Neural cell (in vitro differentiated cells): ENCODE results near the gene NSF. TPM values are rescaled to one million over a fixed set of nuclear protein-coding genes. Genes with fewer than 3 reads are reported as not detected.

ENCODE experiments used
- H2AFZ ChIP-seq: fragments of 200-600, 300-800 bp; sonication (generic), shearing (Covaris generic); 2 replicates; pipeline ENCODE4 v1.6.0; 2014; ENCODE audit warnings: low read depth, mild to moderate bottlenecking, antibody characterized with exemption, low read length, moderate library complexity
- H3F3A ChIP-seq: fragments of 200-600 bp; shearing (Covaris generic); 2 replicates; pipeline ENCODE4 v1.6.1; 2016; ENCODE audit warnings: mild to moderate bottlenecking, moderate library complexity, mixed read lengths, antibody characterized with exemption, low read length; ENCODE audit not compliant: insufficient read depth, poor library complexity, severe bottlenecking
- H3K27ac ChIP-seq: fragments of 200-600, 300-800 bp; sonication (generic), shearing (Covaris generic); 2 replicates; pipeline ENCODE4 v1.5.1; 2014; ENCODE audit warnings: mild to moderate bottlenecking, low read length, moderate library complexity
- H3K27me3 ChIP-seq: fragments of 300-800, 200-600 bp; sonication (generic), shearing (Covaris generic); 2 replicates; pipeline ENCODE4 v1.6.0; 2014; ENCODE audit warnings: mild to moderate bottlenecking, low read depth, low read length, moderate library complexity; ENCODE audit not compliant: insufficient read depth
- H3K36me3 ChIP-seq: fragments of 300-800, 200-600 bp; sonication (generic), shearing (Covaris generic); 2 replicates; pipeline ENCODE4 v1.5.1; 2014; ENCODE audit warnings: mild to moderate bottlenecking, antibody characterized with exemption, low read length, moderate library complexity; ENCODE audit not compliant: insufficient read depth
- H3K4me2 ChIP-seq: fragments of 300-800, 200-600 bp; sonication (generic), shearing (Covaris generic); 2 replicates; pipeline ENCODE4 v1.6.0; 2014; ENCODE audit warnings: mild to moderate bottlenecking, low read length
- H3K4me3 ChIP-seq: fragments of 300-800, 200-600 bp; sonication (generic), shearing (Covaris generic); 2 replicates; pipeline ENCODE4 v1.5.1; 2014; ENCODE audit warnings: mild to moderate bottlenecking, low read length, moderate library complexity
- H3K79me2 ChIP-seq: fragments of 200-600 bp; shearing (Covaris generic); replicated peaks from 2 replicates; pipeline ENCODE4 v1.6.0; 2014; ENCODE audit warnings: mild to moderate bottlenecking, low read length, moderate library complexity; ENCODE audit not compliant: insufficient read depth
- H3K9ac ChIP-seq: fragments of 300-800, 200-600 bp; sonication (generic), shearing (Covaris generic); 2 replicates; pipeline ENCODE4 v1.6.1; 2016; ENCODE audit warnings: mild to moderate bottlenecking, low read length, mixed read lengths
- H3K9me2 ChIP-seq: fragments of 200-600 bp; shearing (Covaris generic); 2 replicates; pipeline ENCODE4 v1.6.1; 2016; ENCODE audit warnings: mild to moderate bottlenecking, low read length, mixed read lengths; ENCODE audit not compliant: insufficient read depth
- H3K9me3 ChIP-seq: fragments of 200-600, 300-800 bp; sonication (generic), shearing (Covaris generic); 2 replicates; pipeline ENCODE4 v1.6.1; 2016; ENCODE audit warnings: mild to moderate bottlenecking, mixed run types, low read length, moderate library complexity, mixed read lengths
- H4K20me1 ChIP-seq: fragments of 200-600 bp; shearing (Covaris generic); 2 replicates; pipeline ENCODE4 v1.6.1; 2016; ENCODE audit warnings: mild to moderate bottlenecking, mixed run types; ENCODE audit not compliant: insufficient read depth
- EP300 ChIP-seq: fragments of 450-650 bp; conservative IDR thresholded peaks from 2 replicates; pipeline ENCODE4 v1.6.1; 2014; ENCODE audit warnings: antibody characterized with exemption, mild to moderate bottlenecking, moderate library complexity; ENCODE audit not compliant: poor library complexity, severe bottlenecking
- EZH2 ChIP-seq: fragments of 200-600, 300-800 bp; shearing (Covaris generic), sonication (generic); IDR thresholded peaks from 2 replicates; pipeline ENCODE4 v1.6.1; 2014; ENCODE audit warnings: antibody characterized with exemption, low read length, borderline replicate concordance, mild to moderate bottlenecking; ENCODE audit not compliant: insufficient read depth, poor library complexity, severe bottlenecking
- MXI1 ChIP-seq: fragments of 450-650 bp; conservative IDR thresholded peaks from 2 replicates; pipeline ENCODE4 v1.6.1; 2014; ENCODE audit warnings: antibody characterized with exemption, mild to moderate bottlenecking; ENCODE audit not compliant: poor library complexity, severe bottlenecking
- POLR2AphosphoS5 ChIP-seq: IDR thresholded peaks from 2 replicates; pipeline ENCODE4 v1.6.1; 2012
- RAD21 ChIP-seq: fragments of 450-650 bp; conservative IDR thresholded peaks from 2 replicates; pipeline ENCODE4 v1.6.1; 2014; ENCODE audit warnings: antibody characterized with exemption, mild to moderate bottlenecking, moderate library complexity
- SMC3 ChIP-seq: fragments of 450-650 bp; conservative IDR thresholded peaks from 2 replicates; pipeline ENCODE4 v1.6.1; 2014; ENCODE audit warnings: antibody characterized with exemption, mild to moderate bottlenecking, moderate library complexity; ENCODE audit not compliant: poor library complexity
- TAF1 ChIP-seq: IDR thresholded peaks from 2 replicates; pipeline ENCODE4 v1.6.1; 2012; ENCODE audit warnings: low read depth
- polyA plus RNA-seq: library from polyadenylated mRNA; depleted of rRNA; stranded (reverse); fragments of >200 nt; gene quantifications from 2 replicates; pipeline ENCODE4 v1.2.3, GENCODE V29; 2014
- TF ChIP-seq, protein P1 (sequence below): IDR thresholded peaks from 2 replicates; pipeline ENCODE4 v1.6.1; 2012; ENCODE audit warnings: borderline replicate concordance
- TF ChIP-seq, protein P2 (sequence below): fragments of 450-650 bp; IDR thresholded peaks from 2 replicates; pipeline ENCODE4 v1.5.1; 2014; ENCODE audit warnings: antibody characterized with exemption, mild to moderate bottlenecking, moderate library complexity; ENCODE audit not compliant: poor library complexity, severe bottlenecking

NSF gene
- polyA plus RNA-seq, 1 donor from 2014 or later, result 98.6 TPM

DNA sequence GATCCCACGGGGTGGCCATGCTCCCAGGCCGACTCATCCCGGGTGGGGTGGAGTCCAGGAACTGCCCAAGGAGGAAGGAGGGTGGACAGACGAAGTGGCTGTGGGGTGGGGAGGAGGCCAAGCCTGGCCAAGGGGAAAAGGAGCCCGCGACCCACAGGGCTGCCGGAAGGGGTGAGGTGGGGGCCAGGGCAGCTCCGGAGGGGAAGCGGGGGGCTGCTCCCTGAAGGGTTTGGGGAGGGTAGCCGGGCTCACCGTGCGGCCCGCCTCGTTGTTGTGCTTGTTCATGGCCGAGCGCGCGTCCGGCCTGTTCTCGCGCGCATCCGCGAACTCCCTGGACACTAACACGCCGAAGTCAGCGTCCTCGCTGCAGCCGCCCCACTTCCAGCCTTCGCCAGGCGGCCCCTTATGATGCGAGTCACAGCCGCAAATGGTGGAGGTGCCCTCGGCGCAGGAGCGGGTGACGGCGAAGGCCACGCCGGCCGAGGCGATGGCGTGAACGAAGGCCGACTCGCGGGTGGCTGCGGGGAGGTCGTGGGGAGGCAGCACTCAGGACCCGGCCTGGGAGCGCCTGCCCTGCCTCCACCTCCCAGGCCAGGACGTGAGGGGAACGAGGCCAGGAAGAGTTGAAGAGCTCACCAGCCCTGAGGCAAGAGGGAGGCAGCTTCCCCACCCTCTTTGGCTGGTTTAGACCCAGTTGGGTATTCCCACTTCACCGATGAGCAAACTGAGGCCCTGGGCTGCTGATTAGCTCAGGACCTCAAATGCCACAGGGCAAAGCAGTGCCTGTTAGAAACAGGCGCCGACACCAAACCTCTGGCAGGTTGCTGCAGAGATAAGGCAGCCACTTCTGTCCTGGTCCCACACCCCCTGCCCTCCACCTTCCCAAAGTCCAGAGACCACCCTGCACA is 179.3 kb downstream of the NSF start:
- Histone ChIP-seq H3K9me2 (no peaks in the 10 kb centered on the region), H2AFZ (no peak overlapping the region), H3K79me2 (no peaks in the 10 kb centered on the region), H4K20me1 (no peaks in the 10 kb centered on the region), H3K4me2 (no peak overlapping the region), H3K36me3 (no peaks in the 10 kb centered on the region), H3K4me3 (no peak overlapping the region), H3F3A (no peaks in the 10 kb centered on the region), H3K27ac (no peak overlapping the region), H3K27me3 (peaks cover 5% of the 10 kb centered on the region), H3K9me3 (no peaks in the 10 kb centered on the region), H3K9ac (no peak overlapping the region)
- TF ChIP-seq, protein P1, sequence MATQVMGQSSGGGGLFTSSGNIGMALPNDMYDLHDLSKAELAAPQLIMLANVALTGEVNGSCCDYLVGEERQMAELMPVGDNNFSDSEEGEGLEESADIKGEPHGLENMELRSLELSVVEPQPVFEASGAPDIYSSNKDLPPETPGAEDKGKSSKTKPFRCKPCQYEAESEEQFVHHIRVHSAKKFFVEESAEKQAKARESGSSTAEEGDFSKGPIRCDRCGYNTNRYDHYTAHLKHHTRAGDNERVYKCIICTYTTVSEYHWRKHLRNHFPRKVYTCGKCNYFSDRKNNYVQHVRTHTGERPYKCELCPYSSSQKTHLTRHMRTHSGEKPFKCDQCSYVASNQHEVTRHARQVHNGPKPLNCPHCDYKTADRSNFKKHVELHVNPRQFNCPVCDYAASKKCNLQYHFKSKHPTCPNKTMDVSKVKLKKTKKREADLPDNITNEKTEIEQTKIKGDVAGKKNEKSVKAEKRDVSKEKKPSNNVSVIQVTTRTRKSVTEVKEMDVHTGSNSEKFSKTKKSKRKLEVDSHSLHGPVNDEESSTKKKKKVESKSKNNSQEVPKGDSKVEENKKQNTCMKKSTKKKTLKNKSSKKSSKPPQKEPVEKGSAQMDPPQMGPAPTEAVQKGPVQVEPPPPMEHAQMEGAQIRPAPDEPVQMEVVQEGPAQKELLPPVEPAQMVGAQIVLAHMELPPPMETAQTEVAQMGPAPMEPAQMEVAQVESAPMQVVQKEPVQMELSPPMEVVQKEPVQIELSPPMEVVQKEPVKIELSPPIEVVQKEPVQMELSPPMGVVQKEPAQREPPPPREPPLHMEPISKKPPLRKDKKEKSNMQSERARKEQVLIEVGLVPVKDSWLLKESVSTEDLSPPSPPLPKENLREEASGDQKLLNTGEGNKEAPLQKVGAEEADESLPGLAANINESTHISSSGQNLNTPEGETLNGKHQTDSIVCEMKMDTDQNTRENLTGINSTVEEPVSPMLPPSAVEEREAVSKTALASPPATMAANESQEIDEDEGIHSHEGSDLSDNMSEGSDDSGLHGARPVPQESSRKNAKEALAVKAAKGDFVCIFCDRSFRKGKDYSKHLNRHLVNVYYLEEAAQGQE, result no peak
- TF ChIP-seq, protein P2, sequence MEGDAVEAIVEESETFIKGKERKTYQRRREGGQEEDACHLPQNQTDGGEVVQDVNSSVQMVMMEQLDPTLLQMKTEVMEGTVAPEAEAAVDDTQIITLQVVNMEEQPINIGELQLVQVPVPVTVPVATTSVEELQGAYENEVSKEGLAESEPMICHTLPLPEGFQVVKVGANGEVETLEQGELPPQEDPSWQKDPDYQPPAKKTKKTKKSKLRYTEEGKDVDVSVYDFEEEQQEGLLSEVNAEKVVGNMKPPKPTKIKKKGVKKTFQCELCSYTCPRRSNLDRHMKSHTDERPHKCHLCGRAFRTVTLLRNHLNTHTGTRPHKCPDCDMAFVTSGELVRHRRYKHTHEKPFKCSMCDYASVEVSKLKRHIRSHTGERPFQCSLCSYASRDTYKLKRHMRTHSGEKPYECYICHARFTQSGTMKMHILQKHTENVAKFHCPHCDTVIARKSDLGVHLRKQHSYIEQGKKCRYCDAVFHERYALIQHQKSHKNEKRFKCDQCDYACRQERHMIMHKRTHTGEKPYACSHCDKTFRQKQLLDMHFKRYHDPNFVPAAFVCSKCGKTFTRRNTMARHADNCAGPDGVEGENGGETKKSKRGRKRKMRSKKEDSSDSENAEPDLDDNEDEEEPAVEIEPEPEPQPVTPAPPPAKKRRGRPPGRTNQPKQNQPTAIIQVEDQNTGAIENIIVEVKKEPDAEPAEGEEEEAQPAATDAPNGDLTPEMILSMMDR, result no peak
- TF ChIP-seq POLR2AphosphoS5, result no peak
- TF ChIP-seq TAF1, result no peak
- TF ChIP-seq MXI1, result no peak
- no peak for TF ChIP-seq SMC3
- TF ChIP-seq EZH2, result no peak
- TF ChIP-seq RAD21, result no peak
- TF ChIP-seq EP300, result no peak

DNA sequence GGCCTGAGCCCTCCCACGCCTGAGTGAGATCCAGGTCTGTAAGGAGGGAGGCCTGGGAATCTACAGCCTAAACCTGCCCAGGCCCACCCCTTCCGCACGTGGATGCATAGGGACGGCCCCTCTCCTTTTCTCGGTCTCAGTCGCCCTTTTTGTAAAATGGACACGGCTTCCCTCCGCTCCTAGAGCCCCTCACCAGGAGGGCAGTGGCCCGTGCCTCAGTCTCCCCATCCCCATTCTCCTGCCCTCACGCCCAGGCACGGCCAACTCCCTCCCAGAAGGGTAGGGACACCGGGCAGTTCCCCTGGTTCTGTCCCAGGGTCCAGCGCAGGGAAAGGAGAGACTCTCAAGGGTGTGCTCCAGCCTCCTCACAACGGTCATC is 180.0 kb downstream of the NSF start:
- Histone ChIP-seq H3K9ac (peak overlapping the region; percentile 64), H2AFZ (no peak overlapping the region), H4K20me1 (no peaks in the 10 kb centered on the region), H3F3A (no peaks in the 10 kb centered on the region), H3K4me2 (peak overlapping the region; percentile 10), H3K9me3 (no peaks in the 10 kb centered on the region), H3K79me2 (no peaks in the 10 kb centered on the region), H3K36me3 (no peaks in the 10 kb centered on the region), H3K27ac (no peak overlapping the region), H3K4me3 (peak overlapping the region; percentile 61), H3K9me2 (no peaks in the 10 kb centered on the region), H3K27me3 (peaks cover 5% of the 10 kb centered on the region)
- TF ChIP-seq EP300 (no peak), SMC3 (no peak), TAF1 (no peak), RAD21 (no peak), EZH2 (no peak), POLR2AphosphoS5 (no peak), MXI1 (no peak)
- TF ChIP-seq, protein P2, result no peak
- TF ChIP-seq, protein P1, result no peak
